ENCODE data around the gene ZFP36. TPM values are rescaled to one million over a fixed set of nuclear protein-coding genes. Genes with fewer than 3 reads are reported as not detected.

Gene ZFP36, protein sequence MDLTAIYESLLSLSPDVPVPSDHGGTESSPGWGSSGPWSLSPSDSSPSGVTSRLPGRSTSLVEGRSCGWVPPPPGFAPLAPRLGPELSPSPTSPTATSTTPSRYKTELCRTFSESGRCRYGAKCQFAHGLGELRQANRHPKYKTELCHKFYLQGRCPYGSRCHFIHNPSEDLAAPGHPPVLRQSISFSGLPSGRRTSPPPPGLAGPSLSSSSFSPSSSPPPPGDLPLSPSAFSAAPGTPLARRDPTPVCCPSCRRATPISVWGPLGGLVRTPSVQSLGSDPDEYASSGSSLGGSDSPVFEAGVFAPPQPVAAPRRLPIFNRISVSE
- 17.3 and 17.5 TPM in 2 replicates for total RNA-seq

GRCh38 chr19:39406656-39407409, at the start of gene ZFP36:
ZFP36 (plus strand) TSS chr19:39406847; CDS start chr19:39406905, 58 bp downstream.

GRCh38 chr19:39390751-39391437, 15.8 kb upstream of the ZFP36 start, which contains the start of the genes MED29 and PAF1:
MED29 (plus strand) TSS chr19:39391378; CDS start chr19:39391423, 45 bp downstream.
PAF1 (minus strand) TSS chr19:39391106; CDS start chr19:39390864, 242 bp downstream.

GRCh38 chr19:39412100-39412866, 5.6 kb downstream of the ZFP36 start, which contains the start of gene PLEKHG2:
PLEKHG2 (plus strand) TSS chr19:39412669; CDS start chr19:39414087, 1,418 bp downstream.

DNA sequence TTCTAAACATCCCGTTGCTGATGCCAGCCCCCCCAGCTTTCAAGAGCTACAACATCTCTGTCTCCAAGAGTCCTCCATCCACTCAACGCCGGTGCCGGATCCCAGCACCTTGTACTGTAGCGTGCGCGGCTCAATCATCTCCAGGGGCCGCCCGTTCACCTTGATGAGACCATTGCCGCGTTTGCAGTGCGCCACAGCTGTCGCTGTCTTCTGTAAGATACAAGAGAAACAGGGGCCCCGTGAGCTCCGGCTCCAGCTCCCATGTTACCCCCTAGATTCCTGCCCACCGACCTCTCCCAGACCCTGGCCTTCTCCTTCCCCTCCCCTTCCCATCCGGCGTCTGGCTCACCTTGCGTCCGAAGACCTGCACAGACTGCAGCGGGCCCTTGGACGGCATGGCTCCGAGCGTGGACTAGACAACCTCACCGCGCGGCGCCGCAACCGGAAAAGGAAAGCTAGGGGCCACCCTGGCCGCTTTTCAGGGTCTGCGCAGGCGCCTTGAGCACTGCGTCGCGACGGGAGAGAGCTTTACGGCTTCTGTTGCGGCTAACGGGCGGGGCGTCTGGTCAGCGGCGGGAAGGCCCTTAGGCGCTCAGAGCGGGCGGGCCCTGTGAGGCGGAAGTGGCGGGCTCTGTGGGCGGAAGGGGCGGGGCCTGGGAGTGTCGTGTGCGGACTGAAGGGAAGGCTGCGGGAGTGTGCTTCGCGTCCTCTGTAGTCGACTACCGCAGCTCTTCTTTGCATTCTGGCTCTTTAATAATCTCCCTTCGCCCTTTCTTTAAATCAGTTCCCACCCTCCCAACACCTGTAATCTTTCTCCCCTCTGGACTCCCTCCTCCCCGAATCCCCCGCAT, 29.1 kb downstream of the ZFP36 start, which contains the start of gene RPS16:
RPS16 (minus strand) TSS at position 451 of the 851 bp plus-strand sequence; CDS start at position 397, 54 bp downstream.

DNA sequence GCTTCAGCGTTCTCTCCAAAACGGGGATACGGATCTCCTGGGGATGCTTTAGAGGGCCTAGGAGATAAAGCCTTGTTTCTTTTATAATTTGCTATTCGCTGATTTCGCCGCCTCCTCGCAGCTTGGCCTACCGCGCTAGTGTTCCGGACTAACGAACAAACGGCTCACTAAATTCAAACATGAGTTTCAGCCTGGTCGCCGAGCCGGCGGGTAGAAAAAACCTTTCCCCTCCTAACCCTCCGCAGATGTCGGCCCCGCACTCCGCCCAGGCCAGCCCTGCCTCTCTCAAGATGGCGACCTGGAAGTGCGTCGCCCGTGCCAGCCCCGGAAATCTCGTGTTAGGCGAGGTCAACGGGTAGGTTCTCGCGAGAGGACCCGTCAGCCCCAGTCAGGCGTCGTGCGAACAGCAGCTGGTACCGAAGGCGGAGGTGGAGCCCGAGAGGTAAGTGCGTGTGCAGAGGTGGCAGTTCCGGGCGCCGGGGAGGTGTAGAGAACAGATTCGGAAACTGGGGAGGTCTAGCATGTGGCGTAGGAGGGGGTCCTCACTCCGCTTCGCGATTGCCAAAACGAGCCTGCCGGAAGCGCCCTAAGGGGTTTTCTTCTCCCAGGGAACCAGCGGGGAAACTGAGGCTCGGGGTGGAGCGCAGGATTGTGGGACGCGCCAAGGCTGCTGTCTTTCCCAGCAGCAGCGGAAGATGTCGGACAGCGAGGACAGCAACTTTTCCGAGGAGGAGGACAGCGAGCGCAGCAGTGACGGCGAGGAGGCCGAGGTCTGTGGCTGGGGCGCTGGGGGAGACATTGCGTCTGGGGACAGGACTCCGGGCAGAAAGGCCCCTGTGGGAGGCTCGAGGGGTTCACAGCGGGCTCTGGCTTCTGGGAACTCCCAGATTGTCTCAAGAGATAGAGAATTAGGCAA, 38.8 kb downstream of the ZFP36 start, which contains the start of gene SUPT5H:
SUPT5H (plus strand) TSS at position 387 of the 916 bp plus-strand sequence; CDS start at position 696, 309 bp downstream.

Other genes with a start within 250 kb of the ZFP36 start
- gene NCCRP1, start 209.9 kb upstream of the ZFP36 start, total RNA-seq = 0.15 TPM in 1 of 2 replicates, not detected in the other
- not detected in 2 replicates for gene SYCN, start 202.6 kb upstream of the ZFP36 start, total RNA-seq
- not detected in 2 replicates for gene IFNL3, start 161.8 kb upstream of the ZFP36 start, total RNA-seq
- gene IFNL4, start 158.0 kb upstream of the ZFP36 start, total RNA-seq = not detected in 2 replicates
- gene IFNL2, start 138.5 kb upstream of the ZFP36 start, total RNA-seq = not detected in 2 replicates
- not detected in 2 replicates for gene IFNL1, start 110.4 kb upstream of the ZFP36 start, total RNA-seq
- gene LRFN1, start 86.0 kb upstream of the ZFP36 start, total RNA-seq = 0.25 and 0.47 TPM in 2 replicates
- gene GMFG, start 70.8 kb upstream of the ZFP36 start, total RNA-seq = 85.3 and 115 TPM in 2 replicates
- gene SAMD4B, start 64.4 kb upstream of the ZFP36 start, total RNA-seq = 40.3 and 43.9 TPM in 2 replicates
- 39.4 and 49.1 TPM in 2 replicates for gene PAF1, start 15.7 kb upstream of the ZFP36 start, total RNA-seq
- 19.3 and 25.0 TPM in 2 replicates for gene MED29, start 15.5 kb upstream of the ZFP36 start, total RNA-seq
- gene PLEKHG2, start 5.8 kb downstream of the ZFP36 start, total RNA-seq = 8.9 and 16.5 TPM in 2 replicates
- 1,349 and 1,363 TPM in 2 replicates for gene RPS16, start 29.1 kb downstream of the ZFP36 start, total RNA-seq
- gene SUPT5H, start 38.7 kb downstream of the ZFP36 start, total RNA-seq = 72.3 and 79.9 TPM in 2 replicates
- 106 and 118 TPM in 2 replicates for gene TIMM50, start 74.0 kb downstream of the ZFP36 start, total RNA-seq
- 0.53 and 1.0 TPM in 2 replicates for gene DLL3, start 92.1 kb downstream of the ZFP36 start, total RNA-seq
- not detected in 2 replicates for gene SELENOV, start 108.3 kb downstream of the ZFP36 start, total RNA-seq
- gene EID2B, start 126.0 kb downstream of the ZFP36 start, total RNA-seq = 3.1 and 3.9 TPM in 2 replicates
- gene EID2, start 133.3 kb downstream of the ZFP36 start, total RNA-seq = 11.6 and 13.0 TPM in 2 replicates
- not detected in 2 replicates for gene LGALS13, start 195.7 kb downstream of the ZFP36 start, total RNA-seq
- gene LGALS16, start 249.1 kb downstream of the ZFP36 start, total RNA-seq = not detected in 2 replicates